ENCODE results near the gene KHDC4.

The KHDC4 gene

GRCh38 chr1:155872527-155872926 is 61.7 kb downstream of the KHDC4 start:
- no peak overlapping the region for H3K4me3 ChIP-seq (ENCODE audit: low read depth, low read length)
- TF ChIP-seq CTCF (IDR thresholded peaks at IDR 0.05; ENCODE audit: low read depth, low read length) (no peak), POLR2A (IDR thresholded peaks at IDR 0.05; ENCODE audit: extremely low read depth, insufficient read length) (no peak), MAX (IDR thresholded peaks at IDR 0.05; ENCODE audit: low read depth, low read length) (no peak), MYC (IDR thresholded peaks at IDR 0.05; ENCODE audit: low read depth, low read length) (no peak)
- no peak for DNase-seq (ENCODE audit: low read depth)

- no peak for DNase-seq (ENCODE audit: low read depth)
- no peak overlapping the region for H3K4me3 ChIP-seq (ENCODE audit: low read depth, low read length)
- no peak for TF ChIP-seq CTCF (IDR thresholded peaks at IDR 0.05; ENCODE audit: low read depth, low read length)
- TF ChIP-seq POLR2A (IDR thresholded peaks at IDR 0.05; ENCODE audit: extremely low read depth, insufficient read length): no peak
- no peak for TF ChIP-seq MYC (IDR thresholded peaks at IDR 0.05; ENCODE audit: low read depth, low read length)
- TF ChIP-seq MAX (IDR thresholded peaks at IDR 0.05; ENCODE audit: low read depth, low read length): no peak
Observed at GRCh38 chr1:155871390-155871789, 62.8 kb downstream of the KHDC4 start.

GRCh38 chr1:155867766-155868165 is 66.4 kb downstream of the KHDC4 start:
- no peak for DNase-seq (ENCODE audit: low read depth)
- TF ChIP-seq POLR2A (IDR thresholded peaks at IDR 0.05; ENCODE audit: extremely low read depth, insufficient read length): no peak
- TF ChIP-seq MAX (IDR thresholded peaks at IDR 0.05; ENCODE audit: low read depth, low read length): no peak
- no peak for TF ChIP-seq CTCF (IDR thresholded peaks at IDR 0.05; ENCODE audit: low read depth, low read length)
- no peak for TF ChIP-seq MYC (IDR thresholded peaks at IDR 0.05; ENCODE audit: low read depth, low read length)
- no peak overlapping the region for H3K4me3 ChIP-seq (ENCODE audit: low read depth, low read length)

GRCh38 chr1:155864393-155864792 is 69.8 kb downstream of the KHDC4 start:
- TF ChIP-seq POLR2A (IDR thresholded peaks at IDR 0.05; ENCODE audit: extremely low read depth, insufficient read length) (no peak), MAX (IDR thresholded peaks at IDR 0.05; ENCODE audit: low read depth, low read length) (no peak), CTCF (IDR thresholded peaks at IDR 0.05; ENCODE audit: low read depth, low read length) (no peak), MYC (IDR thresholded peaks at IDR 0.05; ENCODE audit: low read depth, low read length) (no peak)
- no peak overlapping the region for H3K4me3 ChIP-seq (ENCODE audit: low read depth, low read length)
- DNase-seq (ENCODE audit: low read depth): no peak
